Natural killer cell (primary cell): ENCODE measurements around the gene GABBR2. TPM values are rescaled to one million over a fixed set of nuclear protein-coding genes. Genes with fewer than 3 reads are reported as not detected.

Experiments
- ATAC-seq, 3 donors: fragments of 150-1000 bp in 2 of 3; fragments of 200-7000 bp in 1 of 3; cut with Tn5 transposase; 1 replicate in 1 of 3; 2 replicates in 2 of 3; pipeline ENCODE4 v1.10.0; 2021; ENCODE audit warnings: mild to moderate bottlenecking in 2 of 3, moderate library complexity in 2 of 3
- DNase-seq, 2 donors: peaks; one replicate each; pipeline versions ENCODE4 v3.0.0 to v3.0.0-alpha.2; 2013 to 2021; ENCODE audit warnings: mixed read lengths in 1 of 2
- H3K27ac ChIP-seq: one replicate; pipeline ENCODE4 v1.5.1; 2013; ENCODE audit warnings: mild to moderate bottlenecking, low read length
- H3K27me3 ChIP-seq: one replicate; pipeline ENCODE4 v1.6.1; 2013; ENCODE audit warnings: low read length; ENCODE audit not compliant: control insufficient read depth, insufficient read depth
- H3K36me3 ChIP-seq: one replicate; pipeline ENCODE4 v1.6.1; 2013; ENCODE audit warnings: low read length; ENCODE audit not compliant: control insufficient read depth, insufficient read depth
- H3K4me1 ChIP-seq: one replicate; pipeline ENCODE4 v1.6.1; 2013; ENCODE audit warnings: low read length; ENCODE audit not compliant: control insufficient read depth, insufficient read depth
- H3K4me3 ChIP-seq: one replicate; pipeline ENCODE4 v1.5.1; 2013; ENCODE audit warnings: low read length
- H3K9me3 ChIP-seq: one replicate; pipeline ENCODE4 v1.6.1; 2013; ENCODE audit warnings: low read length; ENCODE audit not compliant: control insufficient read depth, insufficient read depth
- H3K27ac Mint-ChIP-seq, 2 donors: one replicate each; pipeline ENCODE4 v1.8.0; 2022; ENCODE audit warnings: mild to moderate bottlenecking in 2 of 2, mixed read lengths in 2 of 2, moderate library complexity in 1 of 2
- H3K27me3 Mint-ChIP-seq, 2 donors: one replicate each; pipeline ENCODE4 v1.8.0; 2022; ENCODE audit warnings: low read depth in 2 of 2, mixed read lengths in 2 of 2
- H3K36me3 Mint-ChIP-seq: one replicate; pipeline ENCODE4 v1.8.0; 2022; ENCODE audit warnings: mixed read lengths
- H3K4me1 Mint-ChIP-seq, 2 donors: one replicate each; pipeline ENCODE4 v1.8.0; 2022; ENCODE audit warnings: mixed read lengths in 2 of 2
- H3K4me3 Mint-ChIP-seq: one replicate; pipeline ENCODE4 v1.8.0; 2022; ENCODE audit warnings: mild to moderate bottlenecking, moderate library complexity, mixed read lengths
- H3K9me3 Mint-ChIP-seq, 2 donors: one replicate each; pipeline ENCODE4 v1.8.0; 2022; ENCODE audit warnings: mixed read lengths in 2 of 2
- WGBS: methylation state at CpG from one replicate; pipeline ENCODE4 v1.1.7; 2013; ENCODE audit warnings: missing lambda C conversion rate; ENCODE audit not compliant: insufficient coverage; 5-methylcytosine and 5-hydroxymethylcytosine counted together
- intact Hi-C: fragments of 100-400 bp; cut with micrococcal nuclease; formaldehyde crosslinking; loops from one replicate; pipeline ENCODE4 v1.14.2; 2022
- total RNA-seq, 4 donors: library from RNA; stranded (reverse); fragments of 120-200 nt in 1 of 4; gene quantifications; one replicate each; pipeline versions ENCODE4 v1.2.3 to v1.2.4, GENCODE V29; 2013 to 2022
- TF ChIP-seq, protein P1 (sequence below): fragments of 200-600 bp; IDR thresholded peaks from one replicate; pipeline ENCODE4 v1.8.0; 2022; ENCODE audit warnings: antibody characterized with exemption

GABBR2 gene
- total RNA-seq, 3 donors from 2014 or later (not counting 1 experiment from before 2014, with no cell fraction given): not detected

- DNase-seq: no peak
- no peaks in the 10 kb centered on the region for H3K27me3 ChIP-seq
- no peak for ATAC-seq
These were observed 145.4 kb downstream of the GABBR2 start for GRCh38 chr9:98563212-98563907.

DNA sequence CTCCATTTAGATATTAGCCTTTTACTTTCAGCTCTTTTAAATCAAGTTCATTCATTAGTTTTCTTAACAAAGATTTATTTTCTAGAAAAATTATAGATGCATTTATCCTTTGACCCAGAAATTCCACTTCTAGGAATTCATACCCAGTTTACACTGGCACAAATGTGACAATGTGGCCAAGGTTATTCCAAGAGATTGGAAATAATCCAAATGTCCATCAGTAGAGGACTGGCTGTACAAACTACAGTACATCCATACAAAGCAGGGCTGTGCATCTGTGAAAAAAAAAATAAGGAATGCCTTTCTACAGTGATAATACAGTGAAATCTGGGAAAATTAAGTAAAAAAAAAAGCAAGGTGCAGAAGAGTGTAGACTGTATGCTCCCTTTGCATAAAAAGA, 149.2 kb downstream of the GABBR2 start:
- Histone ChIP-seq H3K9me3 (no peaks in the 10 kb centered on the region), H3K4me3 (no peak overlapping the region), H3K27me3 (no peaks in the 10 kb centered on the region), H3K36me3 (no peaks in the 10 kb centered on the region), H3K4me1 (no peaks in the 10 kb centered on the region), H3K27ac (no peak overlapping the region)
- ATAC-seq (no peak), DNase-seq (no peak)
- TF ChIP-seq, protein P1, sequence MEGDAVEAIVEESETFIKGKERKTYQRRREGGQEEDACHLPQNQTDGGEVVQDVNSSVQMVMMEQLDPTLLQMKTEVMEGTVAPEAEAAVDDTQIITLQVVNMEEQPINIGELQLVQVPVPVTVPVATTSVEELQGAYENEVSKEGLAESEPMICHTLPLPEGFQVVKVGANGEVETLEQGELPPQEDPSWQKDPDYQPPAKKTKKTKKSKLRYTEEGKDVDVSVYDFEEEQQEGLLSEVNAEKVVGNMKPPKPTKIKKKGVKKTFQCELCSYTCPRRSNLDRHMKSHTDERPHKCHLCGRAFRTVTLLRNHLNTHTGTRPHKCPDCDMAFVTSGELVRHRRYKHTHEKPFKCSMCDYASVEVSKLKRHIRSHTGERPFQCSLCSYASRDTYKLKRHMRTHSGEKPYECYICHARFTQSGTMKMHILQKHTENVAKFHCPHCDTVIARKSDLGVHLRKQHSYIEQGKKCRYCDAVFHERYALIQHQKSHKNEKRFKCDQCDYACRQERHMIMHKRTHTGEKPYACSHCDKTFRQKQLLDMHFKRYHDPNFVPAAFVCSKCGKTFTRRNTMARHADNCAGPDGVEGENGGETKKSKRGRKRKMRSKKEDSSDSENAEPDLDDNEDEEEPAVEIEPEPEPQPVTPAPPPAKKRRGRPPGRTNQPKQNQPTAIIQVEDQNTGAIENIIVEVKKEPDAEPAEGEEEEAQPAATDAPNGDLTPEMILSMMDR: no peak
- Mint-ChIP-seq H3K9me3 (no peaks in the 10 kb centered on the region), H3K27ac (no peak overlapping the region), H3K36me3 (no peaks in the 10 kb centered on the region), H3K27me3 (peaks cover 7 to 15% of the 10 kb centered on the region in 2 donors), H3K4me1 (no peaks in the 10 kb centered on the region), H3K4me3 (no peak overlapping the region)
- intact Hi-C loops: no loop called here

More at GRCh38 chr9:98563212-98563907, 145.4 kb downstream of the GABBR2 start:
- TF ChIP-seq, protein P1: no peak
- peaks cover 0 to 7% of the 10 kb centered on the region in 2 donors for H3K27me3 Mint-ChIP-seq
- H3K9me3 Mint-ChIP-seq: no peaks in the 10 kb centered on the region
- no peak overlapping the region for H3K4me3 Mint-ChIP-seq
- Histone ChIP-seq H3K4me1 (no peaks in the 10 kb centered on the region), H3K36me3 (no peaks in the 10 kb centered on the region), H3K9me3 (no peaks in the 10 kb centered on the region), H3K4me3 (no peak overlapping the region), H3K27ac (no peak overlapping the region)
- H3K27ac Mint-ChIP-seq: no peak overlapping the region
- intact Hi-C loops: no loop called here
- WGBS: 88% methylated on average over 12 of the region's 14 CpGs
- H3K36me3 Mint-ChIP-seq: no peaks in the 10 kb centered on the region
- H3K4me1 Mint-ChIP-seq: no peaks in the 10 kb centered on the region

DNA sequence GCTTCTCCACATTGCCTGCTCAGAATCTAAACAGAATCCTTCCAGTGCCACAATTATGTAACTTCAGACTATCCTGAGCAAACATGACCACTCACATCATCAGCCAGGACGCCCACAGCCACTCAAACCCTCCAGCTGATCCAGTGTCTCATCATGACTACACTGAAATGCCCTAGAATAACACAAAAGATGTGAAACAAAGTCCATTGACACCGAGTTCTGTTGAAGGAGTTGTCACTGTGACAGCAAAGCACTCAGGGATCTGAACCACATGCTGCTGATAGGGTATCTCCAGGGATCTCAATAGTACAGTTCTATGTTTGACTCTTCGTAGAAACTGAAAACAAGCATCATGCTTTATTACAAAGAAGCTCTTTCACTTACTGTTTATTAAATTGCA, 150.2 kb downstream of the GABBR2 start:
- H3K4me3 ChIP-seq: no peak overlapping the region
- H3K36me3 Mint-ChIP-seq: no peaks in the 10 kb centered on the region
- ATAC-seq (no peak), DNase-seq (no peak)
- H3K27me3 Mint-ChIP-seq: peaks cover 10 to 15% of the 10 kb centered on the region in 2 donors
- no peaks in the 10 kb centered on the region for H3K36me3 ChIP-seq
- TF ChIP-seq, protein P1: no peak
- no peaks in the 10 kb centered on the region for H3K9me3 ChIP-seq
- H3K27ac Mint-ChIP-seq: no peak overlapping the region
- H3K27me3 ChIP-seq: no peaks in the 10 kb centered on the region
- no peaks in the 10 kb centered on the region for H3K4me1 ChIP-seq
- H3K27ac ChIP-seq: no peak overlapping the region
- H3K4me1 Mint-ChIP-seq: no peaks in the 10 kb centered on the region
- intact Hi-C loops: no loop called here
- WGBS: 85% methylated on average over 2 of the region's 3 CpGs
- no peaks in the 10 kb centered on the region for H3K9me3 Mint-ChIP-seq
- H3K4me3 Mint-ChIP-seq: no peak overlapping the region

- DNase-seq (no peak), ATAC-seq (no peak)
- H3K4me1 ChIP-seq: no peaks in the 10 kb centered on the region
- Mint-ChIP-seq H3K4me1 (no peaks in the 10 kb centered on the region), H3K27me3 (peaks cover 8 to 15% of the 10 kb centered on the region in 2 donors), H3K27ac (no peak overlapping the region), H3K9me3 (no peaks in the 10 kb centered on the region), H3K36me3 (no peaks in the 10 kb centered on the region), H3K4me3 (no peak overlapping the region)
- TF ChIP-seq, protein P1: no peak
- H3K27ac ChIP-seq: no peak overlapping the region
- H3K36me3 ChIP-seq: no peaks in the 10 kb centered on the region
- H3K4me3 ChIP-seq: no peak overlapping the region
- intact Hi-C loops: no loop called here
- 85% methylated on average over 12 of the region's 12 CpGs for WGBS
- no peaks in the 10 kb centered on the region for H3K27me3 ChIP-seq
- no peaks in the 10 kb centered on the region for H3K9me3 ChIP-seq
These were observed 152.2 kb downstream of the GABBR2 start for GRCh38 chr9:98556511-98556910.
